NOMO-1 treated with dmso at 0.1 percent for 144 hours (cell line): ENCODE results near the gene ACOX1.
A peak's percentile ranks its signal among the peaks of the same experiment; 100 is the strongest.

Experiments
- DNase-seq: peaks from one replicate; lab custom pipeline; 2025; ENCODE audit not compliant: unreplicated experiment; lab: John Stamatoyannopoulos, UW

ACOX1 gene

GRCh38 chr17:75910699-75911098 lies 68.3 kb downstream of the ACOX1 start:
- no peak for DNase-seq

DNA sequence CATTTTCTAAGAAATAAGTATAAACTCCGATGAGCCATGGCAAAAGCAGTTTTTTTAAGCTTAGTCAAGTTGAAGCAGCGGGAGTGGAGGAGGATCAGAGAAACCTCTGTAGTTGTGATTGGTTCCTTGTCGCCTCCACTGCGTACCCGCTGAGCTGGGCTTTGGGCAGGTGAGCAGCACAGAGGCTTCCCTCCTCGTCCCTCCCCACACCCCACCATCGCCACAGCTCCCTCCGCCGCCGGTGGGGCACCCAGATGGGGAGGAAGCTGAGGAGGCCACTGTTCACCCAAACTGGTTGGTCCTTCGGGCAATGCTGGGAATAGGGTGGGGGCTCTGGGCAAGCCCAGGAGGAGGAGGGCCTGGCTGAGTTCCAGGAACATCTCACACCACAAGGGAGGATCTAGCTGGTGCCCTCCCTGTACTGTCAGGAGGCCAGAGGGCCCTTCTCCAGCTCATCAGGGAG lies 69.1 kb downstream of the ACOX1 start:
- no peak for DNase-seq

GRCh38 chr17:75909051-75909811 lies 69.7 kb downstream of the ACOX1 start:
- no peak for DNase-seq

DNA sequence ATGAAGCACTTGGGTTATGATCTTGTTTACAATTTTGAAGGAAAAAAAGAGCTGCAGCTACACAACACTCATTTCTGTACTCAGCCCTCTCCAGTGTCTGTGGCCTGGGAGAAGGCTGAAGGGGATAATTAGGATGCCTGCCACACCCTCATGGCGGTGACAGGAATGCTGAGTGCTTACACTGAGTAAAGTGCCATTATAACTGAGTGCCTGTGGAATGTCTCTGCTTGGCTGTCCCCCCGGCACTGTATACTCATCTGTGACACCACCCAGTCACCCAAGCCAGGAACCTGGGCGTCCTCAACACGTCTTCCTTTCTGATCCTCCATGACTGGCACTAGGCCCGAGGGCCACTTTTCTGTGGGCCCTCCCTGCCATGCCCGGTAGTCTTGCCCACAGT lies 70.8 kb downstream of the ACOX1 start:
- no peak for DNase-seq

DNA sequence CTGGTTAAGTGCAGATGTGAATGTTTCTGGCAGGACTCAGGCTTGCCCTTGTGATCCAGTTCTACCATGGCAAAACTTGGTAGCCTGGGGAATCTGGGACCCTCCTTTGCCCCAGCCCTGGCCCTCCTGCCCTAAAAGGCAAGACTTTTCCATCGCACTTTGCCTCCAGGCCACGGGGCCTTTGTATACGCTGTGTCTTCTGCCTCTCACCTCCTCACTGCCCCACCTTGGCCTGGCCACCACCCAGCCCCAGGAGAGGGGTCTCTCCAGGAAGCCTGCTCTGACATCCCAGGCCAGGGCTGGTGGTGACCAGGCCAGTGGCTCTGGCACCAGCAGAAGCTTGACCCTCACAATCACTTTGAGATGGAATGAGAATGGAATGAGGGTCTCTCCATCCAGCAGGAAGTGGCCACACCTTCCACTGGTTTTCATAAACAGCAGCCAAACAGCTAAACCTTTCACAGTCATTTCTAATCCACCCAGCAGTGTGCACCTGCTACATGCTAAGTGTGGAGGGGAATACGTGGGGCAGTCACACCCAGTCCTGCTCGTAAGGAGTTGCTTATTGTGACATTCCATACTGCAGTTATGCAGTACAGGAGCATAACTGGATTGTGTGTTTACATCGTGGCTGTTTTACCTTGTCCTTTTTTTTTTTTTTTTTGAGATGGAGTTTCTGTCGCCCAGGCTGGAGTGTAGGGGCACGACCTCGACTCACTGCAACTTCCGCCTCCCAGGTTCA lies 72.7 kb downstream of the ACOX1 start:
- DNase-seq, result no peak

DNA sequence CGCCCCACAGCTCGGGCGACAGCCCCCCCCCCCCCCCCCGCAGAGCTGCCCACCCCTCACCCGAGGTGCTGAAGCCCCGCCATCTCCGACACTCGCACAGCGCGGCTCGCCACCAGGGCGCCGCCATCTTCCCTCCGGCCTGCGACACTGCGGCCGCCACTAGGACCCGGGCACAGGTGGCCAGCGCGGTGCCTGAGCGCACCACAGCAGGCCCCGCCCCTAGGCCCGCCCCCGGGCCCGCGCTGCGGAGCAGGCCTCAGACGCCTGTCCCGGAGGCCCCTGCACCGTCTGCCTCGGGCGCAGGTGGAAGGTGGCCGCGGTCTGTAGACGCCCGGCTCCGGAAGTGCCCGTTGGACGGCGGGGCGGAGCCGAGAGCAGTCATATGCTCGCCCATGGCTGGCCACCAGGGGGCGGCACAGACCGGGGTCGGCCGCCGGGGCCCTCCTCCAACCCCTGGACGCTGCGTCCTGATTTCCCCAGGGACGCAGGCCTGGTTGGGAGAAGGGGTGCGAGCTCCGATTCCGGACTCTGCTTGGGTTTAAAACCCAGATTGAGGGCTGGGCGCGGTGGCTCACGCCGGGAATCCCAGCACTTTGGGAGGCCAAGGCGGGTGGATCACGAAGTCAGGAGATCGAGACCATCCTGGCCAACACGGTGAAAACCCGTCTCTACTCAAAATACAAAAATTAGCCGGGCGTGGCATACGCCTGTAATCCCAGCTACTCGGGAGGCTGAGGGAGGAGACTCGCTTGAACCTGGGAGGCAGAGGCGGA lies 74.0 kb downstream of the ACOX1 start, which contains the start of gene MRPL38:
Gene MRPL38 (minus strand): TSS at position 136 of the 773 bp plus-strand sequence. CDS start 9 bp downstream, at position 127.
- DNase-seq, result peak; percentile 96

- DNase-seq, result no peak
Observed at GRCh38 chr17:75902406-75902805, 76.6 kb downstream of the ACOX1 start.

DNA sequence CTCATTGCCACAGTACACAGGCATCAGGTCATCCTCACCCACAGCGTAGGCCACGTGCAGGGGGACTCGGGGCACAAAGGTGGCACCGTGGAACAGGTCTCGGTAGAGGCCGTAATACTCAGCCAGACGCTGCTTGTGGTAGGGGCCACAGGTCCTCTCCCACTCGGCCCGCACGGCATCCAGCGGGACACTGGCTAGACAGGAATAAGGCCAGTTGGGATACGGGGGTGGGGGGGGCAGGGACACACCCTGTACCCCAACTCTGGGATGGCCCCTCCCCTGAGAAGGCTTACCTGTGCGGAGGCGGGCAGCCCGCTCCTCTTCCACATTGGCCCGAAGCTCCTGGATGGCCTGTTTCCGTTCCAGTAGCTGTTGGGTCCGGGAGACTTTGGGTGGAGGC lies 77.2 kb downstream of the ACOX1 start:
- DNase-seq, result no peak

GRCh38 chr17:75900691-75901533 lies 78.1 kb downstream of the ACOX1 start:
- no peak for DNase-seq

GRCh38 chr17:75899767-75900468 lies 79.0 kb downstream of the ACOX1 start:
- no peak for DNase-seq

- DNase-seq, result no peak
Observed at GRCh38 chr17:75899353-75899752, 79.6 kb downstream of the ACOX1 start.

GRCh38 chr17:75898791-75899190 lies 80.2 kb downstream of the ACOX1 start:
- no peak for DNase-seq

DNA sequence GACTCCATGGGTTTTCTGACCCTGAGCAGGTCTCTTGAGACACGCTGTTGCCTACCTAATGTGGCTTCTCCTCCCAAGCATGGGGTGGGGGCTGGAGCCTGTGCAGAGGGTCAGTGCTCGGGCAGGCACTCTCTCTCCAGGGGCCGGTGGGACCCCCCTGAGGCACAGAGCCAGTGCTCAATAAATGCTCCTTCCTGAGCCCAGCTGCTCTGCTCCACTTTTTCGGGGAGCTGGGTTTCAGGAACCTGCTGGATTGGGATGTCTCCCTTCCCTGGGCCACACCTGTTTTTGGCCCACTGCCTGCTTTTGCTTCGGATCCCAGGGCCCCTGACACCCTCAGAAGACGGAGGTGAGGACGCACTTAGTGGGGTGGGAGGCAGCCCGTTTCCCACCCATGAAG lies 80.9 kb downstream of the ACOX1 start:
- DNase-seq, result no peak

GRCh38 chr17:75897160-75898019 lies 81.6 kb downstream of the ACOX1 start:
- no peak for DNase-seq

GRCh38 chr17:75896415-75897159 lies 82.4 kb downstream of the ACOX1 start, which contains the start of gene TRIM65:
TRIM65 (minus strand) TSS chr17:75896951; CDS start chr17:75896937, 14 bp downstream.
- peak; percentile 47 for DNase-seq

DNA sequence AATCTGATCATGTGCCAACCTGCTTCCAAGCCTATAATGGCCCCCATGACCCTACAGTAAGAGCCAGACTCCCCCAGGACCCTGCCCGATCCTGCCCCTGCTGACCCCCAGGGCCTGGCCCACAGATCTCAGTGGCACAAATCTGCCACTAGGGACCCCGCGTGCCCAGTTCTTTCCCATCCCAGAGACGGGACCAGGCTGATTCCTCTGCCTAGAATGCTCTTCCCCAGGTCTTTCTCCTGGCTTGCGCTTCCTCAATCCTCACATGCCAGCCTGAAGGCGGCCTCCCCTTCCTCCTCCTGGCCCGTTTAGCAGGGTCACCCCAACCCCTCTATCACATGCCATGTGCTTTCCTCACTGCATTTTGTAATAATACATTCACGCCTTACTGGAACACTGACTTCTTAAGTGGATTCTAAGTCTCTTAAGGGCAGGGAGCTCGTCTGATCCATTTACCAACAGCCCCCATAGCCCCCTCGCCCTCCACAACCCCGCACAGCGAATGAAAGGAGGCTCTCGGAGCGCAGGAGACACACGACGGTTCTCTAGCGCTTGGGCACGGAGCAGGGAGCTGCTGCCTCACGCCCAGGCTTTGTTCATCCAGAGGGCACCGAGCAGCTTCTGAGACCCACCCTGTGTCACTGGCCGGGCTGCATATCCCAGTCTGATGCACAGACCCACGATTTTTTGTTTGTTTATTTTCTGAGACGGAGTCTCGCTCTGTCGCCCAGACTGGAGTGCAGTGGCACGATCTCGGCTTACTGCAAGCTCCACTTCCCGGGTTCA lies 83.4 kb downstream of the ACOX1 start:
- DNase-seq, result no peak

DNA sequence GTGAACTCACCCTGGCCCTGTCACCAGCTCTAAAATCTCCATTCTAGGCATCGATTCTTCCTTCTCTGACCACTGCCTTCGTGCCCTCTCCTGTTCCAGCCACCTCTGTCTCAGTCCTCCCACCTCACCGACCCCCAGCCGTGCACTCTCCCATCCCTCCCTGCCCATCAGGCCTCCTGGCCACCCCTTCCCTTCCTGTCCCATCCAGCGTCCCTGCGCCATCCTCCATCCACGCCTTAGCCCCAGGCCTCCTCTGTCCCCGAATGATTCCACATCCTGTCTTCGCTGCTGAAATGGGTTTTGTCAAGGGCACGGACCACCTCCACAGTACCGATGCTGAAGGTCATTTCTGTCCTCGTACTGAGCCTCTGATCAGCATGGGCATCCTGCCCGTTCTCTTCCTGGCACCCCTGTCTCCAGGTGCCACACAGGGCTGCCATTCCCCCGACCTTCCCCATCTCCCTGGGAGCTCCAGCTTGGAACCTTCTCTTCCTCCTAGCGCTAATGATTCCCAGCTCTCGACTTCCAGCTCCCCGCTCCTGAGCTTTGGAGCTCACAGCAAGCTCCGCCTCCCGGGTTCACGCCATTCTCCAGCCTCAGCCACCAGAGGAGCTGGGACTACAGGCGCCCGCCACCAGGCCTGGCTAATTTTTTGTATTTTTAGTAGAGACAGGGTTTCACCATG lies 84.8 kb downstream of the ACOX1 start:
- DNase-seq, result no peak
